ENCODE results near the gene SELENON. TPM values are rescaled to one million over a fixed set of nuclear protein-coding genes. Genes with fewer than 3 reads are reported as not detected.

The SELENON gene
- total and polyA plus RNA-seq, 9 of the 15 experiments (the other 6 are each of a cell fraction or from before 2014, with no cell fraction given): 0.43 to 26.7 (median 7.0) TPM

DNA sequence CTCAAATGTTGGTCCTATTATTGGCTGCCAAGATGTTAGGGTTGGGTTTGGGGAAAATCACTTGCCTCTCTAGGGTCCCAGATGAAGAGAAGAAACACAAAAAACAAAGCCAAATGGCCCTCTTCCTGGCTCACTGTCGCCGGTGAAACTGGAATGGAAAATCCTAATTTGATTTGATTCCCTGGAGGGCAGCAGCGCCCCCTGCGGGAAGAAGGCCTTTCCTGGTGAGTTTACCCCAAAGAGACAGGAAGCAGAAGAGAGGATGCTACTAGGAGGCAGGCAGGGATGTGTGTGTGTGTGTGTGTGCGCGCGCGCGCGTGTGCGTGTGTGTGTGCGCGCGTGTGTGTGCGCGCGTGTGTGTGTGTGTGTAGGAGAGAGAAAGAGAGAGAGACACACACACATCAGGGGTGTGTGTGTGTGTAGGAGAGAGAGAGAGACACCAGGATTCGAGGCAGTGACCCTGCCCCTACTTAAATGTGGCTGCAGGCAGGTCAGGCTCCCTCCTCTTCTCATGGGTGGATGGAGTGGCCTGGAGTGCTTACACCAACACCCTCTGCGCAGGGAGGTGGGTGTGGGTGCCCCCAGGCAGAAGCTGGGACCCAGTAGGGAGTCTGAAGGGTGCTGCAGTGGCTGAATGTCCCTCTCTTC lies 3.1 kb upstream of the SELENON start:
- Histone ChIP-seq H3K4me1 (replicated peaks in 1 of 2; ENCODE audit: control insufficient read depth in 2 of 2, insufficient read depth in 2 of 2, low read length in 2 of 2) (peaks cover 9 to 20% of the 10 kb centered on the region in 2 experiments; a peak in 3 of 5 replicates), H3K9me1 (ENCODE audit: control insufficient read depth, insufficient read depth, low read length) (no peaks in the 10 kb centered on the region), H3K27ac (ENCODE audit: extremely low read depth, low read depth, low read length) (no peak overlapping the region), H2AFZ (ENCODE audit: low read depth, low read length) (peak overlapping the region; percentile 65; the same call in 1 of the 2 replicates), H3K79me2 (ENCODE audit: control insufficient read depth, insufficient read depth, low read length) (no peaks in the 10 kb centered on the region), H3K36me3 (ENCODE audit: control insufficient read depth, insufficient read depth, low read length) (no peaks in the 10 kb centered on the region), H3K9ac (ENCODE audit: insufficient read depth in 1 of 2, low read depth in 2 of 2, low read length in 2 of 2) (no peak overlapping the region), H3K4me3 (no peak overlapping the region), H4K20me1 (replicated peaks; ENCODE audit: control insufficient read depth, insufficient read depth, low read length) (no peaks in the 10 kb centered on the region), H3K9me3 (replicated peaks; ENCODE audit: control insufficient read depth, insufficient read depth, low read depth, low read length) (no peaks in the 10 kb centered on the region), H3K4me2 (ENCODE audit: insufficient read depth, low read length) (no peak overlapping the region), H3K27me3 (ENCODE audit: control insufficient read depth in 2 of 2, insufficient read depth in 2 of 2, low read length in 2 of 2) (peaks cover 21 to 42% of the 10 kb centered on the region in 2 experiments)
- ChIA-PET CTCF (ENCODE audit: low intra/inter-chr PET ratio) (interaction anchor here (0.6 to 3.3 kb wide), 5 partner anchors 35 to 188 kb away, joined by 3 to 15 read pairs (median 7); no protein-coding TSS in a partner anchor), POLR2A (interaction anchor here (0.6 kb wide), 1 partner anchor 38 kb away, joined by 3 read pairs; no protein-coding TSS in a partner anchor)
- DNase-seq (ENCODE audit: extremely low read depth in 1 of 4, low spot score in 3 of 4) (peak; percentile 78 to 88 (median 81)), FAIRE-seq (peak; percentile 90), ATAC-seq (peak; percentile 74)
- in situ Hi-C loops (cut with MboI) (loop anchor here (5.0 kb wide), 1 partner anchor 185 kb away; no protein-coding TSS in a partner anchor), intact Hi-C loops (cut with micrococcal nuclease) (loop anchor here (1.0 to 10.0 kb wide), 5 partner anchors 36 to 255 kb away; partner anchors contain the start of gene LDLRAP1)
- WGBS (ENCODE audit: insufficient coverage, low coverage, missing lambda C conversion rate): 3% methylated on average over 5 of the region's 19 CpGs
- no TSS peak for BruUV-seq (replicated peaks)
- TF ChIP-seq IFI16 (CRISPR knock-in tag; IDR thresholded peaks at IDR 0.05) (no peak), ZNF253 (CRISPR knock-in tag; conservative IDR thresholded peaks at IDR 0.05) (no peak), MYNN (IDR thresholded peaks at IDR 0.05) (0 out of 2 replicates have a peak, but pooled peaks have one; percentile 55), MYNN (CRISPR knock-in tag; IDR thresholded peaks at IDR 0.05) (no peak), ZBTB7A (IDR thresholded peaks at IDR 0.05; ENCODE audit: borderline replicate concordance, control insufficient read depth, low read depth, low read length) (no peak), CC2D1A (IDR thresholded peaks at IDR 0.05) (peak; percentile 56; the same call in 1 of the 2 replicates), SRSF7 (optimal IDR thresholded peaks at IDR 0.05; ENCODE audit: low read depth, low read length) (no peak), ARID2 (IDR thresholded peaks at IDR 0.05) (peak; percentile 84), PPARD (CRISPR knock-in tag; IDR thresholded peaks at IDR 0.05) (no peak), SREBF1 (IDR thresholded peaks at IDR 0.05; ENCODE audit: borderline replicate concordance, low read depth, low read length) (no peak)
- TF ChIP-seq, protein P1, sequence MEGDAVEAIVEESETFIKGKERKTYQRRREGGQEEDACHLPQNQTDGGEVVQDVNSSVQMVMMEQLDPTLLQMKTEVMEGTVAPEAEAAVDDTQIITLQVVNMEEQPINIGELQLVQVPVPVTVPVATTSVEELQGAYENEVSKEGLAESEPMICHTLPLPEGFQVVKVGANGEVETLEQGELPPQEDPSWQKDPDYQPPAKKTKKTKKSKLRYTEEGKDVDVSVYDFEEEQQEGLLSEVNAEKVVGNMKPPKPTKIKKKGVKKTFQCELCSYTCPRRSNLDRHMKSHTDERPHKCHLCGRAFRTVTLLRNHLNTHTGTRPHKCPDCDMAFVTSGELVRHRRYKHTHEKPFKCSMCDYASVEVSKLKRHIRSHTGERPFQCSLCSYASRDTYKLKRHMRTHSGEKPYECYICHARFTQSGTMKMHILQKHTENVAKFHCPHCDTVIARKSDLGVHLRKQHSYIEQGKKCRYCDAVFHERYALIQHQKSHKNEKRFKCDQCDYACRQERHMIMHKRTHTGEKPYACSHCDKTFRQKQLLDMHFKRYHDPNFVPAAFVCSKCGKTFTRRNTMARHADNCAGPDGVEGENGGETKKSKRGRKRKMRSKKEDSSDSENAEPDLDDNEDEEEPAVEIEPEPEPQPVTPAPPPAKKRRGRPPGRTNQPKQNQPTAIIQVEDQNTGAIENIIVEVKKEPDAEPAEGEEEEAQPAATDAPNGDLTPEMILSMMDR (IDR thresholded peaks at IDR 0.05 in 2 of 3, conservative IDR thresholded peaks at IDR 0.05 in 1 of 3; ENCODE audit: insufficient read depth in 2 of 3, low read depth in 1 of 3, low read length in 3 of 3): peak; percentile 88 to 95 (median 89)
- TF ChIP-seq, protein P2, sequence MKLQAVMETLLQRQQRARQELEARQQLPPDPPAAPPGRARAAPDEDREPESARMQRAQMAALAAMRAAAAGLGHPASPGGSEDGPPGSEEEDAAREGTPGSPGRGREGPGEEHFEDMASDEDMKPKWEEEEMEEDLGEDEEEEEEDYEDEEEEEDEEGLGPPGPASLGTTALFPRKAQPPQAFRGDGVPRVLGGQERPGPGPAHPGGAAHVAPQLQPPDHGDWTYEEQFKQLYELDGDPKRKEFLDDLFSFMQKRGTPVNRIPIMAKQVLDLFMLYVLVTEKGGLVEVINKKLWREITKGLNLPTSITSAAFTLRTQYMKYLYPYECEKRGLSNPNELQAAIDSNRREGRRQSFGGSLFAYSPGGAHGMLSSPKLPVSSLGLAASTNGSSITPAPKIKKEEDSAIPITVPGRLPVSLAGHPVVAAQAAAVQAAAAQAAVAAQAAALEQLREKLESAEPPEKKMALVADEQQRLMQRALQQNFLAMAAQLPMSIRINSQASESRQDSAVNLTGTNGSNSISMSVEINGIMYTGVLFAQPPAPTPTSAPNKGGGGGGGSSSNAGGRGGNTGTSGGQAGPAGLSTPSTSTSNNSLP (IDR thresholded peaks at IDR 0.05; ENCODE audit: borderline replicate concordance, low read depth, low read length): peak; percentile 87; the same call in 1 of the 2 replicates
- TF ChIP-seq, protein P3, sequence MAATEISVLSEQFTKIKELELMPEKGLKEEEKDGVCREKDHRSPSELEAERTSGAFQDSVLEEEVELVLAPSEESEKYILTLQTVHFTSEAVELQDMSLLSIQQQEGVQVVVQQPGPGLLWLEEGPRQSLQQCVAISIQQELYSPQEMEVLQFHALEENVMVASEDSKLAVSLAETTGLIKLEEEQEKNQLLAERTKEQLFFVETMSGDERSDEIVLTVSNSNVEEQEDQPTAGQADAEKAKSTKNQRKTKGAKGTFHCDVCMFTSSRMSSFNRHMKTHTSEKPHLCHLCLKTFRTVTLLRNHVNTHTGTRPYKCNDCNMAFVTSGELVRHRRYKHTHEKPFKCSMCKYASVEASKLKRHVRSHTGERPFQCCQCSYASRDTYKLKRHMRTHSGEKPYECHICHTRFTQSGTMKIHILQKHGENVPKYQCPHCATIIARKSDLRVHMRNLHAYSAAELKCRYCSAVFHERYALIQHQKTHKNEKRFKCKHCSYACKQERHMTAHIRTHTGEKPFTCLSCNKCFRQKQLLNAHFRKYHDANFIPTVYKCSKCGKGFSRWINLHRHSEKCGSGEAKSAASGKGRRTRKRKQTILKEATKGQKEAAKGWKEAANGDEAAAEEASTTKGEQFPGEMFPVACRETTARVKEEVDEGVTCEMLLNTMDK (IDR thresholded peaks at IDR 0.05; ENCODE audit: borderline replicate concordance, insufficient read depth, low read depth, low read length, poor library complexity, severe bottlenecking): peak; percentile 63
- TF ChIP-seq, protein P4, sequence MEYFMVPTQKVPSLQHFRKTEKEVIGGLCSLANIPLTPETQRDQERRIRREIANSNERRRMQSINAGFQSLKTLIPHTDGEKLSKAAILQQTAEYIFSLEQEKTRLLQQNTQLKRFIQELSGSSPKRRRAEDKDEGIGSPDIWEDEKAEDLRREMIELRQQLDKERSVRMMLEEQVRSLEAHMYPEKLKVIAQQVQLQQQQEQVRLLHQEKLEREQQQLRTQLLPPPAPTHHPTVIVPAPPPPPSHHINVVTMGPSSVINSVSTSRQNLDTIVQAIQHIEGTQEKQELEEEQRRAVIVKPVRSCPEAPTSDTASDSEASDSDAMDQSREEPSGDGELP (CRISPR knock-in tag; IDR thresholded peaks at IDR 0.05; ENCODE audit: borderline replicate concordance): 0 out of 2 replicates have a peak, but pooled peaks have one; percentile 20

Data from K562 (cell line).